ENCODE data around the gene GPR142. TPM values are rescaled to one million over a fixed set of nuclear protein-coding genes. Genes with fewer than 3 reads are reported as not detected.

Gene GPR142
- total RNA-seq, 1 donor from 2014 or later, result not detected

- DNase-seq (ENCODE audit: low spot score), result no peak
- ATAC-seq, result no peak
Observed at GRCh38 chr17:74419928-74420411, 52.7 kb downstream of the GPR142 start.

Other genes starting within 250 kb of the GPR142 start
- 271 TPM for gene RPL38, start 163.8 kb upstream of the GPR142 start, total RNA-seq
- 0.81 TPM for gene TTYH2, start 153.9 kb upstream of the GPR142 start, total RNA-seq
- not detected for gene DNAI2, start 93.3 kb upstream of the GPR142 start, total RNA-seq
- gene KIF19, start 41.3 kb upstream of the GPR142 start, total RNA-seq, result 0.58 TPM
- gene BTBD17, start 5.6 kb upstream of the GPR142 start, total RNA-seq, result not detected
- 243 TPM for gene GPRC5C, start 64.6 kb downstream of the GPR142 start, total RNA-seq
- 3.8 TPM for gene CD300A, start 99.1 kb downstream of the GPR142 start, total RNA-seq
- gene CD300LB, start 164.0 kb downstream of the GPR142 start, total RNA-seq, result 0.08 TPM
- gene CD300C, start 178.6 kb downstream of the GPR142 start, total RNA-seq, result 0.50 TPM
- gene CD300H, start 200.0 kb downstream of the GPR142 start, total RNA-seq, result not detected
- gene CD300LD, start 224.8 kb downstream of the GPR142 start, total RNA-seq, result not detected

All from left lobe of liver (tissue), 2 donors.